Ectodermal cell (in vitro differentiated cells): ENCODE measurements around the gene NPFFR1.
"Not testable (repeated sequence)": the region's sequence is repeated elsewhere in the genome, so short reads cannot be mapped to it uniquely, and the experiment has no call there.

Experiments
- H3K27ac ChIP-seq: 2 replicates; pipeline ENCODE4 v1.7.0; 2013; ENCODE audit warnings: mild to moderate bottlenecking, low read depth, low read length; ENCODE audit not compliant: insufficient read depth, poor library complexity, severe bottlenecking
- H3K27me3 ChIP-seq: 2 replicates; pipeline ENCODE4 v1.7.0; 2013; ENCODE audit warnings: mild to moderate bottlenecking, low read length; ENCODE audit not compliant: insufficient read depth, control insufficient read depth, poor library complexity, severe bottlenecking
- H3K36me3 ChIP-seq: one replicate; pipeline ENCODE4 v1.7.0; 2013; ENCODE audit warnings: low read length; ENCODE audit not compliant: control insufficient read depth, insufficient read depth
- H3K4me1 ChIP-seq: one replicate; pipeline ENCODE4 v1.7.0; 2013; ENCODE audit warnings: low read length; ENCODE audit not compliant: control insufficient read depth, insufficient read depth
- H3K4me3 ChIP-seq: 2 replicates; pipeline ENCODE4 v1.7.0; 2013; ENCODE audit warnings: low read depth, low read length, control low read depth; ENCODE audit not compliant: insufficient read depth
- H3K9me3 ChIP-seq: 2 replicates; pipeline ENCODE4 v1.7.0; 2013; ENCODE audit warnings: mild to moderate bottlenecking, low read length, moderate library complexity; ENCODE audit not compliant: control insufficient read depth
- WGBS, 2 experiments: methylation state at CpG; one replicate each; pipeline ENCODE4 v1.1.7; 2013; ENCODE audit warnings: missing lambda C conversion rate in 2 of 2; 5-methylcytosine and 5-hydroxymethylcytosine counted together

The NPFFR1 gene

GRCh38 chr10:70227548-70228320 is 56.1 kb downstream of the NPFFR1 start:
- H3K36me3 ChIP-seq = no peaks in the 10 kb centered on the region
- no peaks in the 10 kb centered on the region for H3K9me3 ChIP-seq
- no peak overlapping the region for H3K4me3 ChIP-seq
- WGBS, 2 experiments = 95 to 97% methylated on average over 1 to 3 of the region's 3 CpGs
- H3K27me3 ChIP-seq = no peaks in the 10 kb centered on the region
- H3K27ac ChIP-seq = no peak overlapping the region
- H3K4me1 ChIP-seq = no peaks in the 10 kb centered on the region

- Histone ChIP-seq H3K27me3 (no peaks in the 10 kb centered on the region), H3K36me3 (no peaks in the 10 kb centered on the region), H3K9me3 (no peaks in the 10 kb centered on the region), H3K4me3 (no peak overlapping the region), H3K4me1 (no peaks in the 10 kb centered on the region), H3K27ac (no peak overlapping the region)
- WGBS, 2 experiments = 95 to 99% methylated on average over 2 of the region's 2 CpGs
These were observed 60.1 kb downstream of the NPFFR1 start for GRCh38 chr10:70223728-70224127.

GRCh38 chr10:70222811-70223447 is 60.9 kb downstream of the NPFFR1 start:
- H3K27me3 ChIP-seq, H3K4me3 ChIP-seq, H3K27ac ChIP-seq, H3K9me3 ChIP-seq, H3K4me1 ChIP-seq, H3K36me3 ChIP-seq: not testable (repeated sequence)
- WGBS, 2 experiments = 89 to 92% methylated on average over 9 of the region's 9 CpGs

GRCh38 chr10:70222340-70222794 is 61.4 kb downstream of the NPFFR1 start:
- no peaks in the 10 kb centered on the region for H3K27me3 ChIP-seq

GRCh38 chr10:70221030-70221429 is 62.8 kb downstream of the NPFFR1 start:
- Histone ChIP-seq H3K9me3 (no peaks in the 10 kb centered on the region), H3K4me1 (no peaks in the 10 kb centered on the region), H3K36me3 (no peaks in the 10 kb centered on the region), H3K27me3 (no peaks in the 10 kb centered on the region), H3K4me3 (no peak overlapping the region), H3K27ac (no peak overlapping the region)
- 85 to 90% methylated on average over 1 of the region's 1 CpG for WGBS, 2 experiments

More at GRCh38 chr10:70222340-70222794, 61.4 kb downstream of the NPFFR1 start:
- H3K36me3 ChIP-seq = no peaks in the 10 kb centered on the region
- WGBS, 2 experiments = 72 to 74% methylated on average over 3 of the region's 3 CpGs
- no peaks in the 10 kb centered on the region for H3K9me3 ChIP-seq
- no peak overlapping the region for H3K4me3 ChIP-seq
- no peaks in the 10 kb centered on the region for H3K4me1 ChIP-seq
- H3K27ac ChIP-seq = no peak overlapping the region

GRCh38 chr10:70212879-70213278 is 70.9 kb downstream of the NPFFR1 start:
- 91 to 100% methylated on average over 1 of the region's 1 CpG for WGBS, 2 experiments
- H3K36me3 ChIP-seq = peaks cover 21% of the 10 kb centered on the region
- no peak overlapping the region for H3K4me3 ChIP-seq
- no peaks in the 10 kb centered on the region for H3K27me3 ChIP-seq
- H3K9me3 ChIP-seq = no peaks in the 10 kb centered on the region
- no peaks in the 10 kb centered on the region for H3K4me1 ChIP-seq
- H3K27ac ChIP-seq = no peak overlapping the region

GRCh38 chr10:70212277-70212676 is 71.5 kb downstream of the NPFFR1 start:
- Histone ChIP-seq H3K27ac (no peak overlapping the region), H3K27me3 (no peaks in the 10 kb centered on the region), H3K4me3 (no peak overlapping the region), H3K4me1 (no peaks in the 10 kb centered on the region), H3K9me3 (no peaks in the 10 kb centered on the region), H3K36me3 (peaks cover 24% of the 10 kb centered on the region)

- H3K27ac ChIP-seq = no peak overlapping the region
- no peaks in the 10 kb centered on the region for H3K27me3 ChIP-seq
- no peak overlapping the region for H3K4me3 ChIP-seq
- H3K36me3 ChIP-seq = peaks cover 20% of the 10 kb centered on the region
- 87 to 92% methylated on average over 3 of the region's 5 CpGs for WGBS, 2 experiments
- H3K9me3 ChIP-seq = no peaks in the 10 kb centered on the region
- H3K4me1 ChIP-seq = no peaks in the 10 kb centered on the region
These were observed 77.0 kb downstream of the NPFFR1 start for GRCh38 chr10:70206762-70207161.

- WGBS, 2 experiments = 100% methylated on average over 1 of the region's 1 CpG
- H3K4me1 ChIP-seq = no peaks in the 10 kb centered on the region
These were observed 82.7 kb downstream of the NPFFR1 start for GRCh38 chr10:70201105-70201504.

GRCh38 chr10:70198696-70199466 is 84.9 kb downstream of the NPFFR1 start:
- H3K27me3 ChIP-seq = no peaks in the 10 kb centered on the region
- H3K27ac ChIP-seq = no peak overlapping the region
- 90 to 95% methylated on average over 3 to 5 of the region's 5 CpGs for WGBS, 2 experiments
- no peaks in the 10 kb centered on the region for H3K4me1 ChIP-seq
- no peaks in the 10 kb centered on the region for H3K36me3 ChIP-seq
- no peaks in the 10 kb centered on the region for H3K9me3 ChIP-seq
- no peak overlapping the region for H3K4me3 ChIP-seq

More at GRCh38 chr10:70201105-70201504, 82.7 kb downstream of the NPFFR1 start:
- no peaks in the 10 kb centered on the region for H3K9me3 ChIP-seq
- H3K36me3 ChIP-seq = peaks cover 5% of the 10 kb centered on the region
- H3K27me3 ChIP-seq = no peaks in the 10 kb centered on the region
- no peak overlapping the region for H3K27ac ChIP-seq
- H3K4me3 ChIP-seq = no peak overlapping the region
